ENCODE results near the gene DDAH1. TPM values are rescaled to one million over a fixed set of nuclear protein-coding genes. Genes with fewer than 3 reads are reported as not detected.

The DDAH1 gene
- total and polyA plus RNA-seq, 2 experiments from 2014 or later = 19.5 to 49.8 TPM

- WGBS (ENCODE audit: low lambda C conversion rate, missing lambda C conversion rate) = 85% methylated on average over 4 of the region's 4 CpGs
- H3K27me3 ChIP-seq = no peaks in the 10 kb centered on the region
- TF ChIP-seq CTCF (IDR thresholded peaks at IDR 0.05; ENCODE audit: poor library complexity) (no peak), EZH2phosphoT487 (IDR thresholded peaks at IDR 0.05; ENCODE audit: low read depth, severe bottlenecking, unreplicated experiment) (no peak)
- H3K4me1 ChIP-seq (ENCODE audit: insufficient read depth) = no peaks in the 10 kb centered on the region
- DNase-seq (ENCODE audit: low spot score) = no peak
- no peaks in the 10 kb centered on the region for H3K9me2 ChIP-seq (replicated peaks; ENCODE audit: insufficient read depth)
- no peaks in the 10 kb centered on the region for H3K79me2 ChIP-seq
- no peak overlapping the region for H3K4me2 ChIP-seq
- H2AFZ ChIP-seq = no peak overlapping the region
- H3K36me3 ChIP-seq (replicated peaks; ENCODE audit: insufficient read depth, low read depth) = no peaks in the 10 kb centered on the region
- no peak overlapping the region for H3K4me3 ChIP-seq
- no peaks in the 10 kb centered on the region for H4K20me1 ChIP-seq (ENCODE audit: insufficient read depth, poor library complexity, severe bottlenecking)
- no peaks in the 10 kb centered on the region for H3K9me3 ChIP-seq (ENCODE audit: low read depth)
- no peak overlapping the region for H3K27ac ChIP-seq
These were observed 175.1 kb downstream of the DDAH1 start for GRCh38 chr1:85289848-85290335.

GRCh38 chr1:85289207-85289847, 175.6 kb downstream of the DDAH1 start:
- H3K4me2 ChIP-seq = no peak overlapping the region
- H3K9me2 ChIP-seq (replicated peaks; ENCODE audit: insufficient read depth) = no peaks in the 10 kb centered on the region
- H3K27me3 ChIP-seq = no peaks in the 10 kb centered on the region
- TF ChIP-seq CTCF (IDR thresholded peaks at IDR 0.05; ENCODE audit: poor library complexity) (no peak), EZH2 (IDR thresholded peaks at IDR 0.05; ENCODE audit: borderline replicate concordance) (no peak), EZH2phosphoT487 (IDR thresholded peaks at IDR 0.05; ENCODE audit: low read depth, severe bottlenecking, unreplicated experiment) (no peak)
- 85% methylated on average over 9 of the region's 9 CpGs for WGBS (ENCODE audit: low lambda C conversion rate, missing lambda C conversion rate)
- DNase-seq (ENCODE audit: low spot score) = peak; percentile 37
- H3K4me1 ChIP-seq (ENCODE audit: insufficient read depth) = no peaks in the 10 kb centered on the region
- no peaks in the 10 kb centered on the region for H3K79me2 ChIP-seq
- H3K36me3 ChIP-seq (replicated peaks; ENCODE audit: insufficient read depth, low read depth) = no peaks in the 10 kb centered on the region
- no peak overlapping the region for H3K4me3 ChIP-seq
- H3K27ac ChIP-seq = no peak overlapping the region
- H2AFZ ChIP-seq = no peak overlapping the region
- no peaks in the 10 kb centered on the region for H4K20me1 ChIP-seq (ENCODE audit: insufficient read depth, poor library complexity, severe bottlenecking)
- no peaks in the 10 kb centered on the region for H3K9me3 ChIP-seq (ENCODE audit: low read depth)

DNA sequence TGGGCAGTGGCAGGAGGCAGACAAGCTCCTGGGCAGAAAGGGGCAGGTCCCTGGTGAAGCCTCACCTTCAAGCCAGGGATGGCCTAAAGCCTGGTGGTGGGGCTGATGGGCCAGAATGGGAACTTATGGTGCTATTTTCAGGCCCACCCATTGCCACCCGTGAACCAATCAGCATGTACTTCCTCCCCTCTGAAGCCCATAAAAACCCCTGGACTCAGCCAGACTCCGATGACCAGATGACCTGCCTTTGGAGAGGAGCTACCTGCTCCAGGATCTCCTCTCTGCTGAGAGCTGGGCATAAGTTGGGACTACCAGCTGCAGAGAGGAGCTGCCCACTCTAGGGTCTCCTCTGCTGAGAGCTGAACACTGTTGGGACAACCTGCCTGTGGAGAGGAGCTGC, 180.8 kb downstream of the DDAH1 start:
- no peak for DNase-seq (ENCODE audit: low spot score)
- Histone ChIP-seq H3K4me1 (ENCODE audit: insufficient read depth) (no peaks in the 10 kb centered on the region), H3K36me3 (replicated peaks; ENCODE audit: insufficient read depth, low read depth) (no peaks in the 10 kb centered on the region), H3K79me2 (no peaks in the 10 kb centered on the region), H3K9me3 (ENCODE audit: low read depth) (no peaks in the 10 kb centered on the region), H3K27ac (no peak overlapping the region), H2AFZ (no peak overlapping the region), H3K9me2 (replicated peaks; ENCODE audit: insufficient read depth) (no peaks in the 10 kb centered on the region), H3K4me2 (no peak overlapping the region), H3K27me3 (no peaks in the 10 kb centered on the region), H3K4me3 (no peak overlapping the region), H4K20me1 (ENCODE audit: insufficient read depth, poor library complexity, severe bottlenecking) (no peaks in the 10 kb centered on the region)
- no peak for TF ChIP-seq CTCF (IDR thresholded peaks at IDR 0.05; ENCODE audit: poor library complexity)
- TF ChIP-seq EZH2 (IDR thresholded peaks at IDR 0.05; ENCODE audit: borderline replicate concordance) = no peak
- no peak for TF ChIP-seq EZH2phosphoT487 (IDR thresholded peaks at IDR 0.05; ENCODE audit: low read depth, severe bottlenecking, unreplicated experiment)
- 87% methylated on average over 2 of the region's 2 CpGs for WGBS (ENCODE audit: low lambda C conversion rate, missing lambda C conversion rate)
